HepG2 (cell line): ENCODE measurements around the gene KIAA1328. TPM values are rescaled to one million over a fixed set of nuclear protein-coding genes. Genes with fewer than 3 reads are reported as not detected.

Experiments
- ATAC-seq: fragments of 200-7000 bp; cut with Tn5 transposase; 3 replicates; pipeline ENCODE4 v1.9.1; 2020; ENCODE audit warnings: mild to moderate bottlenecking, moderate library complexity
- BruUV-seq: library from RNA; stranded (reverse); fragments of 400-500 nt; replicated peaks from 2 replicates; lab custom pipeline; 2021; lab: Mats Ljungman, UMichigan
- CTCF ChIA-PET: fragments of 300-600 bp; formaldehyde crosslinking; extraction: SDS; loops from one replicate; lab custom pipeline; 2021; ENCODE audit warnings: low total read pairs, inconsistent platforms, low intra/inter-chr PET ratio; lab: Yijun Ruan, JAX
- POLR2A ChIA-PET: fragments of 350-600 bp; sonication (Branson Sonifier 250); formaldehyde crosslinking; loops from one replicate; lab custom pipeline; 2020; ENCODE audit warnings: antibody characterized with exemption, inconsistent platforms; lab: Yijun Ruan, JAX
- DNase-seq: peaks from one replicate; pipeline ENCODE4 v3.0.0-alpha.2; 2015; ENCODE audit warnings: low spot score
- FAIRE-seq: peaks from 3 replicates; lab custom pipeline; 2011; peaks lifted over from hg19 to GRCh38; lab: Jason Lieb, UNC
- H2AFZ ChIP-seq: one replicate; pipeline ENCODE4 v1.6.1; 2011; ENCODE audit warnings: low read length, inconsistent platforms
- H3K27ac ChIP-seq: fragments of 300-600 bp; 3 replicates; pipeline ENCODE4 v1.8.0; 2011; ENCODE audit warnings: mixed run types, mild to moderate bottlenecking, mixed read lengths, low read length, inconsistent platforms; ENCODE audit not compliant: insufficient read depth; ENCODE audit errors: extremely low read length
- H3K27me3 ChIP-seq, 2 experiments: fragments of 200-600 bp in 1 of 2; 2 replicates in 1 of 2; 3 replicates in 1 of 2; pipeline versions ENCODE4 v1.6.0 to v1.8.0; 2011; ENCODE audit warnings: low read length in 2 of 2, mild to moderate bottlenecking in 2 of 2, moderate library complexity in 2 of 2, inconsistent platforms in 1 of 2; ENCODE audit not compliant: insufficient read depth in 2 of 2, control insufficient read depth in 1 of 2
- H3K36me3 ChIP-seq, 2 experiments: fragments of 200-600 bp in 1 of 2; replicated peaks in 1 of 2; 2 replicates in 1 of 2; 3 replicates in 1 of 2; pipeline versions ENCODE4 v1.5.1 to v1.8.0; 2011; ENCODE audit warnings: low read length in 2 of 2, inconsistent platforms in 1 of 2; ENCODE audit not compliant: insufficient read depth in 2 of 2, control insufficient read depth in 1 of 2
- H3K4me1 ChIP-seq: 2 replicates; pipeline ENCODE4 v1.5.1; 2012; ENCODE audit warnings: low read length, inconsistent platforms; ENCODE audit not compliant: insufficient read depth
- H3K4me2 ChIP-seq: 2 replicates; pipeline ENCODE4 v1.6.0; 2011; ENCODE audit warnings: low read depth, low read length, inconsistent platforms
- H3K4me3 ChIP-seq, 3 experiments: fragments of 200-600 bp in 1 of 3; sonication (generic), shearing (Covaris generic) in 1 of 3; replicated peaks in 1 of 3; 2 replicates each; pipeline ENCODE4 v1.5.1; 2011 to 2016; ENCODE audit warnings: low read length in 3 of 3, inconsistent platforms in 2 of 3, low read depth in 2 of 3, mild to moderate bottlenecking in 2 of 3, control low read depth in 1 of 3, mixed read lengths in 1 of 3; ENCODE audit not compliant: insufficient read depth in 1 of 3
- H3K79me2 ChIP-seq: one replicate; pipeline ENCODE4 v1.6.1; 2011; ENCODE audit warnings: low read length, inconsistent platforms; ENCODE audit not compliant: insufficient read depth
- H3K9ac ChIP-seq: 2 replicates; pipeline ENCODE4 v1.6.0; 2011; ENCODE audit warnings: mild to moderate bottlenecking, low read depth, low read length, inconsistent platforms; ENCODE audit not compliant: insufficient read depth
- H3K9me3 ChIP-seq: 2 replicates; pipeline ENCODE4 v1.5.1; 2012; ENCODE audit warnings: mild to moderate bottlenecking, low read length
- H4K20me1 ChIP-seq: 2 replicates; pipeline ENCODE4 v1.6.0; 2011; ENCODE audit warnings: inconsistent platforms, mild to moderate bottlenecking, low read length, moderate library complexity; ENCODE audit not compliant: insufficient read depth
- SNAPC5 ChIP-seq: sonication (generic); formaldehyde crosslinking; IDR thresholded peaks from 2 replicates; pipeline ENCODE4 v1.8.1; 2023; ENCODE audit warnings: mild to moderate bottlenecking, missing genetic modification reagents, borderline replicate concordance
- TBX2 ChIP-seq: sonication (generic); formaldehyde crosslinking; IDR thresholded peaks from 2 replicates; pipeline ENCODE4 v1.5.0; 2020; ENCODE audit warnings: missing genetic modification reagents, mild to moderate bottlenecking, borderline replicate concordance
- TEF ChIP-seq: sonication (generic); formaldehyde crosslinking; IDR thresholded peaks from 2 replicates; pipeline ENCODE4 v1.5.0; 2020; ENCODE audit warnings: missing genetic modification reagents
- TFAP4 ChIP-seq: sonication (generic); IDR thresholded peaks from 2 replicates; pipeline ENCODE4 v1.6.1; 2016; ENCODE audit warnings: low read depth, borderline replicate concordance
- ZBTB14 ChIP-seq: sonication (generic); formaldehyde crosslinking; IDR thresholded peaks from 2 replicates; pipeline ENCODE4 v1.4.0; 2020; ENCODE audit warnings: missing genetic modification reagents
- ZNF362 ChIP-seq: sonication (generic); formaldehyde crosslinking; IDR thresholded peaks from 2 replicates; pipeline ENCODE4 v1.4.0; 2020; ENCODE audit warnings: missing genetic modification reagents, mild to moderate bottlenecking, borderline replicate concordance
- ZNF543 ChIP-seq: sonication (generic); formaldehyde crosslinking; IDR thresholded peaks from 2 replicates; pipeline ENCODE4 v1.4.0; 2020; ENCODE audit warnings: mild to moderate bottlenecking, missing genetic modification reagents
- ZNF598 ChIP-seq: sonication (generic); formaldehyde crosslinking; IDR thresholded peaks from 2 replicates; pipeline ENCODE4 v1.5.1; 2020; ENCODE audit warnings: mild to moderate bottlenecking, missing genetic modification reagents, borderline replicate concordance
- ZNF687 ChIP-seq: sonication (generic); formaldehyde crosslinking; IDR thresholded peaks from 2 replicates; pipeline ENCODE4 v1.5.1; 2020; ENCODE audit warnings: mild to moderate bottlenecking, missing genetic modification reagents, moderate library complexity
- WGBS: methylation state at CpG from one replicate; pipeline ENCODE4 v1.1.6; 2017; ENCODE audit warnings: low lambda C conversion rate; 5-methylcytosine and 5-hydroxymethylcytosine counted together
- in situ Hi-C: cut with HindIII; loops from 2 replicates; pipeline ENCODE4 v1.10.0; 2017; ENCODE audit warnings: low pct_unique_long_range_greater_than_20kb; ENCODE audit not compliant: extremely low pct_ligation_motif_present
- intact Hi-C: fragments of 100-400 bp; cut with micrococcal nuclease; formaldehyde crosslinking; loops from one replicate; pipeline ENCODE4 v1.10.0; 2022; ENCODE audit not compliant: unreplicated experiment
- polyA plus RNA-seq, 8 experiments: library from polyadenylated mRNA; depleted of rRNA in 3 of 8; stranded (reverse) in 7 of 8; unstranded in 1 of 8; fragments of >200 nt; fragmentation: Illumina TruSeq in 4 of 8; extraction: Trizol in 4 of 8; gene quantifications; 2 replicates each; pipeline versions ENCODE4 v1.2.1 to v1.2.3, GENCODE V29; 2011 to 2016; ENCODE audit warnings: low read depth in 4 of 8, missing spikeins in 1 of 8, mixed read lengths in 1 of 8; ENCODE audit not compliant: insufficient read depth in 1 of 8
- total RNA-seq, 5 experiments: library from RNA; depleted of rRNA; stranded (reverse); fragments of >200 nt; fragmentation: Illumina TruSeq; extraction: Trizol; gene quantifications; 2 replicates each; pipeline ENCODE4 v1.2.3, GENCODE V29; 2016; ENCODE audit warnings: low read depth in 1 of 5

Gene KIAA1328
- total and polyA plus RNA-seq, 2 of the 13 experiments (the other 11 are each of a cell fraction or from before 2014, with no cell fraction given): 4.1 to 6.0 TPM

- intact Hi-C loops: no loop called here
- no peaks in the 10 kb centered on the region for H3K27me3 ChIP-seq
- TF ChIP-seq TEF (no peak), SNAPC5 (CRISPR knock-in tag) (no peak), ZNF543 (CRISPR knock-in tag) (no peak)
- H3K9me3 ChIP-seq: no peaks in the 10 kb centered on the region
- no peaks in the 10 kb centered on the region for H4K20me1 ChIP-seq
- H3K79me2 ChIP-seq: no peaks in the 10 kb centered on the region
- no peak overlapping the region for H2AFZ ChIP-seq
- ChIA-PET POLR2A (no interaction called here), CTCF (no interaction called here)
- DNase-seq (no peak), ATAC-seq (no peak), FAIRE-seq (no peak)
- H3K36me3 ChIP-seq: no peaks in the 10 kb centered on the region; a peak in 1 of 5 replicates
- no peak overlapping the region for H3K4me3 ChIP-seq
- in situ Hi-C loops: no loop called here
- no TSS peak for BruUV-seq
- H3K4me1 ChIP-seq: peaks cover 9% of the 10 kb centered on the region
- H3K4me2 ChIP-seq: no peak overlapping the region
- WGBS: 90% methylated on average over 9 of the region's 9 CpGs
- no peak overlapping the region for H3K27ac ChIP-seq
- H3K9ac ChIP-seq: no peak overlapping the region
Measured at GRCh38 chr18:36782710-36783109, 46.2 kb upstream of the KIAA1328 start.

- CTCF ChIA-PET: no interaction called here
- Histone ChIP-seq H3K4me2 (no peak overlapping the region), H3K36me3 (no peaks in the 10 kb centered on the region; a peak in 1 of 5 replicates), H3K27me3 (no peaks in the 10 kb centered on the region), H3K9ac (no peak overlapping the region), H3K27ac (no peak overlapping the region), H4K20me1 (no peaks in the 10 kb centered on the region), H3K79me2 (no peaks in the 10 kb centered on the region), H3K9me3 (no peaks in the 10 kb centered on the region), H3K4me1 (peaks cover 9% of the 10 kb centered on the region), H2AFZ (no peak overlapping the region), H3K4me3 (no peak overlapping the region)
- in situ Hi-C loops (no loop called here), intact Hi-C loops (no loop called here)
- DNase-seq (no peak), ATAC-seq (no peak), FAIRE-seq (no peak)
- POLR2A ChIA-PET: no interaction called here
- no TSS peak for BruUV-seq
- WGBS: 91% methylated on average over 5 of the region's 5 CpGs
- TF ChIP-seq ZNF598 (no peak), TFAP4 (no peak), ZBTB14 (CRISPR knock-in tag) (no peak), ZNF687 (CRISPR knock-in tag) (no peak), TBX2 (CRISPR knock-in tag) (no peak), ZNF362 (no peak)
Measured at GRCh38 chr18:36783792-36784191, 45.1 kb upstream of the KIAA1328 start.
